Testis (tissue), 3 donors: ENCODE data around the gene PTPRT. TPM values are rescaled to one million over a fixed set of nuclear protein-coding genes. Genes with fewer than 3 reads are reported as not detected.

Experiments
- DNase-seq: peaks from one replicate; pipeline ENCODE4 v3.0.0-alpha.2; 2019
- H3K27ac ChIP-seq, 2 donors: fragments of 200-600 bp; sonication (generic); one replicate each; pipeline ENCODE4 v1.5.1; 2019
- H3K27me3 ChIP-seq: fragments of 200-600 bp; sonication (generic); one replicate; pipeline ENCODE4 v1.5.1; 2019
- H3K36me3 ChIP-seq: fragments of 200-600 bp; sonication (generic); one replicate; pipeline ENCODE4 v1.5.1; 2017; ENCODE audit warnings: low read depth; ENCODE audit errors: missing control alignments
- H3K4me1 ChIP-seq: fragments of 200-600 bp; sonication (generic); one replicate; pipeline ENCODE4 v1.5.1; 2019
- H3K4me3 ChIP-seq, 2 donors: fragments of 200-600 bp; sonication (generic); one replicate each; pipeline ENCODE4 v1.5.1; 2017 to 2019
- H3K9me3 ChIP-seq: fragments of 200-600 bp; sonication (generic); one replicate; pipeline ENCODE4 v1.5.1; 2017
- POLR2A ChIP-seq: fragments of 450-650 bp; IDR thresholded peaks from one replicate; pipeline ENCODE4 v1.6.1; 2017; ENCODE audit warnings: antibody characterized with exemption, mild to moderate bottlenecking, moderate library complexity
- WGBS, 2 donors: methylation state at CpG; one replicate each; pipeline ENCODE4 v1.1.5; 2018; 5-methylcytosine and 5-hydroxymethylcytosine counted together
- intact Hi-C: fragments of 100-400 bp; cut with DNase I; formaldehyde crosslinking; loops from one replicate; pipeline ENCODE4 v1.15.1; 2023; ENCODE audit warnings: low total_unique reads
- polyA plus RNA-seq: library from polyadenylated mRNA; stranded (reverse); fragments of 350-450 nt; fragmentation: Illumina TruSeq; extraction: RNeasy Lipid Tissue Mini Kit (QIAGEN cat#74804); gene quantifications from one replicate; pipeline ENCODE4 v1.2.3, GENCODE V29; 2014; ENCODE audit warnings: low read depth, low replicate concordance; ENCODE audit not compliant: insufficient read depth
- total RNA-seq, 2 donors: library from RNA; depleted of rRNA; stranded (reverse); fragments of >200 nt; gene quantifications; one replicate each; pipeline ENCODE4 v1.2.3, GENCODE V29; 2016
- TF ChIP-seq, protein P1 (sequence below), 3 experiments: fragments of 450-650 bp in 2 of 3; fragments of 200-600 bp in 1 of 3; sonication (generic) in 1 of 3; IDR thresholded peaks; one replicate each; pipeline ENCODE4 v1.5.1; 2016 to 2019; ENCODE audit warnings: antibody characterized with exemption in 3 of 3, mild to moderate bottlenecking in 2 of 3, moderate library complexity in 1 of 3

Gene PTPRT
- total and polyA plus RNA-seq, 3 donors from 2014 or later, result 2.3 to 2.5 (median 2.3) TPM

- H3K4me3 ChIP-seq, result no peak overlapping the region
- intact Hi-C loops, result no loop called here
- no peak for TF ChIP-seq POLR2A
- TF ChIP-seq, protein P1, sequence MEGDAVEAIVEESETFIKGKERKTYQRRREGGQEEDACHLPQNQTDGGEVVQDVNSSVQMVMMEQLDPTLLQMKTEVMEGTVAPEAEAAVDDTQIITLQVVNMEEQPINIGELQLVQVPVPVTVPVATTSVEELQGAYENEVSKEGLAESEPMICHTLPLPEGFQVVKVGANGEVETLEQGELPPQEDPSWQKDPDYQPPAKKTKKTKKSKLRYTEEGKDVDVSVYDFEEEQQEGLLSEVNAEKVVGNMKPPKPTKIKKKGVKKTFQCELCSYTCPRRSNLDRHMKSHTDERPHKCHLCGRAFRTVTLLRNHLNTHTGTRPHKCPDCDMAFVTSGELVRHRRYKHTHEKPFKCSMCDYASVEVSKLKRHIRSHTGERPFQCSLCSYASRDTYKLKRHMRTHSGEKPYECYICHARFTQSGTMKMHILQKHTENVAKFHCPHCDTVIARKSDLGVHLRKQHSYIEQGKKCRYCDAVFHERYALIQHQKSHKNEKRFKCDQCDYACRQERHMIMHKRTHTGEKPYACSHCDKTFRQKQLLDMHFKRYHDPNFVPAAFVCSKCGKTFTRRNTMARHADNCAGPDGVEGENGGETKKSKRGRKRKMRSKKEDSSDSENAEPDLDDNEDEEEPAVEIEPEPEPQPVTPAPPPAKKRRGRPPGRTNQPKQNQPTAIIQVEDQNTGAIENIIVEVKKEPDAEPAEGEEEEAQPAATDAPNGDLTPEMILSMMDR (IDR thresholded peaks at IDR 0.05), result no peak
- no peak overlapping the region for H3K27ac ChIP-seq
- no peaks in the 10 kb centered on the region for H3K9me3 ChIP-seq
- H3K36me3 ChIP-seq, result no peaks in the 10 kb centered on the region
- WGBS, 2 donors, result 69 to 91% methylated on average over 2 of the region's 2 CpGs
- no peak for DNase-seq
- no peaks in the 10 kb centered on the region for H3K4me1 ChIP-seq
- no peaks in the 10 kb centered on the region for H3K27me3 ChIP-seq
These were observed 70.0 kb downstream of the PTPRT start for GRCh38 chr20:43119720-43120119.

- no peaks in the 10 kb centered on the region for H3K36me3 ChIP-seq
- intact Hi-C loops, result no loop called here
- no peak overlapping the region for H3K4me3 ChIP-seq
- TF ChIP-seq POLR2A, result no peak
- TF ChIP-seq, protein P1 (IDR thresholded peaks at IDR 0.05), result peak in 1 of 3 experiments; percentile 10
- WGBS, 2 donors, result 58 to 78% methylated on average over 5 of the region's 5 CpGs
- H3K27me3 ChIP-seq, result no peaks in the 10 kb centered on the region
- H3K4me1 ChIP-seq, result no peaks in the 10 kb centered on the region
- H3K27ac ChIP-seq, result no peak overlapping the region
- no peak for DNase-seq
- H3K9me3 ChIP-seq, result no peaks in the 10 kb centered on the region
These were observed 87.3 kb downstream of the PTPRT start for GRCh38 chr20:43102394-43102793.

GRCh38 chr20:43096931-43097260 lies 92.8 kb downstream of the PTPRT start:
- intact Hi-C loops, result no loop called here
- Histone ChIP-seq H3K4me3 (no peak overlapping the region), H3K27ac (no peak overlapping the region), H3K9me3 (no peaks in the 10 kb centered on the region), H3K4me1 (no peaks in the 10 kb centered on the region), H3K27me3 (no peaks in the 10 kb centered on the region), H3K36me3 (no peaks in the 10 kb centered on the region)
- TF ChIP-seq, protein P1 (IDR thresholded peaks at IDR 0.05), result no peak
- TF ChIP-seq POLR2A, result no peak
- no peak for DNase-seq
- 66 to 71% methylated on average over 4 to 5 of the region's 5 CpGs for WGBS, 2 donors

- WGBS, 2 donors, result 43 to 52% methylated on average over 2 to 5 of the region's 5 CpGs
- Histone ChIP-seq H3K9me3 (no peaks in the 10 kb centered on the region), H3K36me3 (no peaks in the 10 kb centered on the region), H3K27ac (no peak overlapping the region), H3K27me3 (no peaks in the 10 kb centered on the region), H3K4me3 (no peak overlapping the region), H3K4me1 (no peaks in the 10 kb centered on the region)
- TF ChIP-seq POLR2A, result no peak
- TF ChIP-seq, protein P1 (IDR thresholded peaks at IDR 0.05), result no peak
- intact Hi-C loops, result no loop called here
- DNase-seq, result no peak
These were observed 93.4 kb downstream of the PTPRT start for GRCh38 chr20:43096126-43096930.

GRCh38 chr20:43095034-43095433 lies 94.7 kb downstream of the PTPRT start:
- WGBS, 2 donors, result 84 to 88% methylated on average over 2 of the region's 2 CpGs
- intact Hi-C loops, result no loop called here
- no peak overlapping the region for H3K4me3 ChIP-seq
- TF ChIP-seq, protein P1 (IDR thresholded peaks at IDR 0.05), result no peak
- TF ChIP-seq POLR2A, result no peak
- no peaks in the 10 kb centered on the region for H3K36me3 ChIP-seq
- no peaks in the 10 kb centered on the region for H3K4me1 ChIP-seq
- no peak overlapping the region for H3K27ac ChIP-seq
- no peak for DNase-seq
- no peaks in the 10 kb centered on the region for H3K9me3 ChIP-seq
- no peaks in the 10 kb centered on the region for H3K27me3 ChIP-seq
